ENCODE results near the gene GOT2.
"Not testable (repeated sequence)": the region's sequence is repeated elsewhere in the genome, so short reads cannot be mapped to it uniquely, and the experiment has no call there.

DNA sequence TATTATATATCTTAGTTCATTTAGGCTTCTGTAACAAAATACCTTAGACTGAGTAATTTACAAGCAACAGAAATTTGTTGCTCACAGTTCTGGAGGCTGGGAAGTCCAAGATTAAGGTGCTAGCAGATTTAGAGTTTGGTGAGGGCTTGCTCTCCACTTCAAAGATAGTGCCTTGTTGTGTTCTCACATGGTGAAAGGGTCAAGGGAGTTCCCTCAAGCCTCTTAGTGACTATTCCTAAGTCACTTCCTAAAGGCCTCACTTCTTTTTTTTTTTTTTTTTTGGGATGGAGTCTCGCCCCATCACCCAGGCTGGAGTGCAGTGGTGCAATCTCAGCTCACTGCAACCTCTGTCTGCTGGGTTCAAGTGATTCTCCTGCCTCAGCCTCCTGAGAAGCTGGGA, 45.2 kb upstream of the GOT2 start:
- TF ChIP-seq, protein P1, sequence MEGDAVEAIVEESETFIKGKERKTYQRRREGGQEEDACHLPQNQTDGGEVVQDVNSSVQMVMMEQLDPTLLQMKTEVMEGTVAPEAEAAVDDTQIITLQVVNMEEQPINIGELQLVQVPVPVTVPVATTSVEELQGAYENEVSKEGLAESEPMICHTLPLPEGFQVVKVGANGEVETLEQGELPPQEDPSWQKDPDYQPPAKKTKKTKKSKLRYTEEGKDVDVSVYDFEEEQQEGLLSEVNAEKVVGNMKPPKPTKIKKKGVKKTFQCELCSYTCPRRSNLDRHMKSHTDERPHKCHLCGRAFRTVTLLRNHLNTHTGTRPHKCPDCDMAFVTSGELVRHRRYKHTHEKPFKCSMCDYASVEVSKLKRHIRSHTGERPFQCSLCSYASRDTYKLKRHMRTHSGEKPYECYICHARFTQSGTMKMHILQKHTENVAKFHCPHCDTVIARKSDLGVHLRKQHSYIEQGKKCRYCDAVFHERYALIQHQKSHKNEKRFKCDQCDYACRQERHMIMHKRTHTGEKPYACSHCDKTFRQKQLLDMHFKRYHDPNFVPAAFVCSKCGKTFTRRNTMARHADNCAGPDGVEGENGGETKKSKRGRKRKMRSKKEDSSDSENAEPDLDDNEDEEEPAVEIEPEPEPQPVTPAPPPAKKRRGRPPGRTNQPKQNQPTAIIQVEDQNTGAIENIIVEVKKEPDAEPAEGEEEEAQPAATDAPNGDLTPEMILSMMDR (IDR thresholded peaks at IDR 0.05; ENCODE audit: low read depth, low read length) = not testable (repeated sequence)
- not testable (repeated sequence) for TF ChIP-seq EZH2phosphoT487 (IDR thresholded peaks at IDR 0.05; ENCODE audit: low read depth)
